Measurements from ENCODE around the gene SEZ6.

The SEZ6 gene

DNA sequence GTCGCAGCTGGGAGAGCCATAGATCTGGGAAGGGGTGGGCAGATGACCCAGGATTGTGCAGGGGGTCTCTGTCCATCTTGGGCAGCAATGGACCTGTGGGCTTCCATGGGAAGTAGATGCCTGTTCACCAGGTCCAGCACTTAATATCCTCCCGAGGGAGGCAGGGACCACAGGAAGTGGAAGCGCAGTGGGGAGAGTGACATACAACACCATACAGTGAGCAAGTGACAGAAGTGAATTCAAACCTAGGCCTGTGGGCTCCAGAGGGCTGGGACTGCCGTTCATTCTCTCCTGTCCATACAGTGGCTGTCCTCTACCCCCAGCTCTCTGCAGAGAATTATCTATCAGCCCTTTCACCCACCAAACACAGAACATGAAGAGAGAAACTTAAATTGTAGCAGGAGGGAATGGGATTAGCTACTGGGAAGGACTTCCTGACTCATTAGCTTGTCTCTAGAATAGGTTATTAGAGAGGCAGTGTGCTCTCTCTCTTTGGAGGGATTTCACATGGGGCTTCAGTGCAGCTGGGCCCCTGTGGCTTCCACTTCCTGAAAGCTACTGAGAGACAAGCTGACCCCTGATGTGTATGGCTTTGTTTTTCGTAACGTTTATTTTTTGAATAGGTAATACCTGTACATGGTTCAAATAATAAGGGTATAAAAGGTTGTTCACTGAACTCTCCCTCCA lies 13.1 kb upstream of the SEZ6 start:
- TF ChIP-seq, protein P1, sequence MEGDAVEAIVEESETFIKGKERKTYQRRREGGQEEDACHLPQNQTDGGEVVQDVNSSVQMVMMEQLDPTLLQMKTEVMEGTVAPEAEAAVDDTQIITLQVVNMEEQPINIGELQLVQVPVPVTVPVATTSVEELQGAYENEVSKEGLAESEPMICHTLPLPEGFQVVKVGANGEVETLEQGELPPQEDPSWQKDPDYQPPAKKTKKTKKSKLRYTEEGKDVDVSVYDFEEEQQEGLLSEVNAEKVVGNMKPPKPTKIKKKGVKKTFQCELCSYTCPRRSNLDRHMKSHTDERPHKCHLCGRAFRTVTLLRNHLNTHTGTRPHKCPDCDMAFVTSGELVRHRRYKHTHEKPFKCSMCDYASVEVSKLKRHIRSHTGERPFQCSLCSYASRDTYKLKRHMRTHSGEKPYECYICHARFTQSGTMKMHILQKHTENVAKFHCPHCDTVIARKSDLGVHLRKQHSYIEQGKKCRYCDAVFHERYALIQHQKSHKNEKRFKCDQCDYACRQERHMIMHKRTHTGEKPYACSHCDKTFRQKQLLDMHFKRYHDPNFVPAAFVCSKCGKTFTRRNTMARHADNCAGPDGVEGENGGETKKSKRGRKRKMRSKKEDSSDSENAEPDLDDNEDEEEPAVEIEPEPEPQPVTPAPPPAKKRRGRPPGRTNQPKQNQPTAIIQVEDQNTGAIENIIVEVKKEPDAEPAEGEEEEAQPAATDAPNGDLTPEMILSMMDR (IDR thresholded peaks at IDR 0.05; ENCODE audit: low read length) = no peak
- no peaks in the 10 kb centered on the region for H3K36me3 ChIP-seq (replicated peaks; ENCODE audit: insufficient read depth, low read length)
- no peak overlapping the region for H3K4me3 ChIP-seq (ENCODE audit: low read length)
- H3K9me2 ChIP-seq (replicated peaks; ENCODE audit: insufficient read depth, low read length) = no peaks in the 10 kb centered on the region
- no peak overlapping the region for H3K27ac ChIP-seq (ENCODE audit: low read length)
- no peaks in the 10 kb centered on the region for H4K20me1 ChIP-seq (ENCODE audit: insufficient read depth, low read length)
- H3K4me1 ChIP-seq (ENCODE audit: low read length) = no peaks in the 10 kb centered on the region
- 0 out of 2 replicates have a peak overlapping the region, but pooled peaks have one; percentile 66 for H3K4me2 ChIP-seq (ENCODE audit: low read depth, low read length)
- no peak overlapping the region for H3K9ac ChIP-seq (ENCODE audit: low read length)
- H3K79me2 ChIP-seq (ENCODE audit: low read length) = no peaks in the 10 kb centered on the region
- H2AFZ ChIP-seq (ENCODE audit: low read length) = no peak overlapping the region
- H3K27me3 ChIP-seq (replicated peaks; ENCODE audit: insufficient read depth, low read length) = peaks cover 36% of the 10 kb centered on the region
- no peak for DNase-seq
- H3F3A ChIP-seq (ENCODE audit: insufficient read depth, low read length) = peaks cover 2% of the 10 kb centered on the region; the same call in 1 of the 2 replicates
- H3K9me3 ChIP-seq (replicated peaks; ENCODE audit: insufficient read depth, low read length) = no peaks in the 10 kb centered on the region

DNA sequence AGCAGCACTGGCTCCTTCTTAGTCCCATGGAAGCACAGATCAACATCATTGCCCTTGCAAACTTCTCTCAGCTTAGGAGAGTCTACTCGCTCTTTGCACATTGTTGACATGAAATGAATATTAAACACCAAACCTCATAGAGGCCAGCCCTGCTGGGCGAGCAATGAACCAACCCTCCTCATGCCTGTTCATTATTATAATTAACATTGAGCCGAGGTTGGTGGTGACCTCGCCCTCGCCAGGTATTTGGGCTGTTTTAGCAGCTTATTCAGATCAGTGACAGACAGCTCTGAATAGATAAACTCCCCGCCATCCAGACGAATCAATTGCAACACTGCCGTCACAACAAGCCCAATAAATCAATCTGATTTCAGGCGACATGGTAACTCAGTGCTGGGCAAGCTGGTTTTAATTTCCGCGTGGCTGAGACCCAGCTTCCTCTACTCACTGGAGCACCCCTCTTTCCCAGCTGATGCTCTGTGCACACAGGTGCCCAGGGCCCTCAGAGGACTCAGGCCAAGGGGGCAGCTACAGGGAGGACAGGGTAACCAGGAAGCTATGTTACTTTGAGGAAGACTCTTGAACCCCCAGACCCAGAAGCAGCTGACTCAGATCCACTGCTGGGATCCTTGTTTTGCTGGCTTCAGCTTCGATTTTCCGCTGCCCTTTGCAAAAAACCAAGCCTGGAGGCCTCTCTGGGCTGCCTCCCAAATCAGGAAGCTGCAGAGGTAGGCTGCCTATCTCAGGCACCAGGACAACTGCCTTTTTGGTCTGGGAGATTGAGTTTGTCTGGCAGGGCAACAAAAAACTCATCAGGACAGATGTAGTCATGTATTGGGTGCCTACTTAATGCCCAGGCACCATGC lies 10.7 kb upstream of the SEZ6 start:
- Histone ChIP-seq H3K27ac (ENCODE audit: low read length) (no peak overlapping the region), H3K9me2 (replicated peaks; ENCODE audit: insufficient read depth, low read length) (no peaks in the 10 kb centered on the region), H3K79me2 (ENCODE audit: low read length) (no peaks in the 10 kb centered on the region), H4K20me1 (ENCODE audit: insufficient read depth, low read length) (no peaks in the 10 kb centered on the region), H2AFZ (ENCODE audit: low read length) (no peak overlapping the region), H3K4me1 (ENCODE audit: low read length) (no peaks in the 10 kb centered on the region), H3K4me3 (ENCODE audit: low read length) (no peak overlapping the region), H3K36me3 (replicated peaks; ENCODE audit: insufficient read depth, low read length) (no peaks in the 10 kb centered on the region), H3F3A (ENCODE audit: insufficient read depth, low read length) (peaks cover 2% of the 10 kb centered on the region; the same call in 1 of the 2 replicates), H3K9ac (ENCODE audit: low read length) (no peak overlapping the region), H3K27me3 (replicated peaks; ENCODE audit: insufficient read depth, low read length) (peaks cover 41% of the 10 kb centered on the region), H3K9me3 (replicated peaks; ENCODE audit: insufficient read depth, low read length) (no peaks in the 10 kb centered on the region), H3K4me2 (ENCODE audit: low read depth, low read length) (no peak overlapping the region)
- no peak for DNase-seq
- TF ChIP-seq, protein P1 (IDR thresholded peaks at IDR 0.05; ENCODE audit: low read length) = no peak
- TF ChIP-seq EZH2phosphoT487 (IDR thresholded peaks at IDR 0.05; ENCODE audit: low read length) = no peak
- TF ChIP-seq EZH2 (optimal IDR thresholded peaks at IDR 0.05; ENCODE audit: low read depth, low read length) = no peak

DNA sequence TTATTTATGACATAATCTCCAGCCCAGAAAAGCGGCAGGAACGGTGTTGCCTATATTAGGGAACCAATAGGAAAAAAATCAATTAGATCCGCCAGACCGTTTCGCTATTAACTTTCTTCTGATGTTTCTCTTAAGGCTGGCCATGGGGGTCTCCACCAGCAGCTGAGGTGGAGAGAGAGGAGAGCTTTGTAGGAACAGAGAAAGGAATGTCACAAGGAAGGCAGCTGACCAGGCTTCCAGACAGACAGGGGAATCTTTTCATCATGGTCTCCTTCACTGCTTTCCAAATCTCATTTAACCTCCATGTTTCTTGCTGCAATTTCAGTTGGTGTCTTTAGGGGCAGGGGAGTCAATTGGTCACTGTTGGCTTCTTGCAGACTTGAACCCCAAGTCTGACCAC lies 8.9 kb upstream of the SEZ6 start:
- Histone ChIP-seq H3K4me3 (ENCODE audit: low read length) (no peak overlapping the region), H3K27me3 (replicated peaks; ENCODE audit: insufficient read depth, low read length) (peaks cover 44% of the 10 kb centered on the region), H3K4me1 (ENCODE audit: low read length) (no peaks in the 10 kb centered on the region), H3K36me3 (replicated peaks; ENCODE audit: insufficient read depth, low read length) (no peaks in the 10 kb centered on the region), H3K27ac (ENCODE audit: low read length) (no peak overlapping the region), H3K9me3 (replicated peaks; ENCODE audit: insufficient read depth, low read length) (no peaks in the 10 kb centered on the region), H3K9me2 (replicated peaks; ENCODE audit: insufficient read depth, low read length) (no peaks in the 10 kb centered on the region), H4K20me1 (ENCODE audit: insufficient read depth, low read length) (no peaks in the 10 kb centered on the region), H3K4me2 (ENCODE audit: low read depth, low read length) (no peak overlapping the region), H3K79me2 (ENCODE audit: low read length) (no peaks in the 10 kb centered on the region), H2AFZ (ENCODE audit: low read length) (no peak overlapping the region), H3K9ac (ENCODE audit: low read length) (no peak overlapping the region), H3F3A (ENCODE audit: insufficient read depth, low read length) (peaks cover 2% of the 10 kb centered on the region; the same call in 1 of the 2 replicates)
- no peak for DNase-seq
- no peak for TF ChIP-seq EZH2 (optimal IDR thresholded peaks at IDR 0.05; ENCODE audit: low read depth, low read length)
- TF ChIP-seq EZH2phosphoT487 (IDR thresholded peaks at IDR 0.05; ENCODE audit: low read length) = no peak
- TF ChIP-seq, protein P1 (IDR thresholded peaks at IDR 0.05; ENCODE audit: low read length) = no peak

All from MM.1S (cell line).